Measurements from ENCODE around the gene NRSN2. TPM values are rescaled to one million over a fixed set of nuclear protein-coding genes. Genes with fewer than 3 reads are reported as not detected.
"Not testable (repeated sequence)": the region's sequence is repeated elsewhere in the genome, so short reads cannot be mapped to it uniquely, and the experiment has no call there.

NRSN2 gene
- polyA plus RNA-seq, 4 donors, result 49.3 to 53.5 (median 51.6) TPM

DNA sequence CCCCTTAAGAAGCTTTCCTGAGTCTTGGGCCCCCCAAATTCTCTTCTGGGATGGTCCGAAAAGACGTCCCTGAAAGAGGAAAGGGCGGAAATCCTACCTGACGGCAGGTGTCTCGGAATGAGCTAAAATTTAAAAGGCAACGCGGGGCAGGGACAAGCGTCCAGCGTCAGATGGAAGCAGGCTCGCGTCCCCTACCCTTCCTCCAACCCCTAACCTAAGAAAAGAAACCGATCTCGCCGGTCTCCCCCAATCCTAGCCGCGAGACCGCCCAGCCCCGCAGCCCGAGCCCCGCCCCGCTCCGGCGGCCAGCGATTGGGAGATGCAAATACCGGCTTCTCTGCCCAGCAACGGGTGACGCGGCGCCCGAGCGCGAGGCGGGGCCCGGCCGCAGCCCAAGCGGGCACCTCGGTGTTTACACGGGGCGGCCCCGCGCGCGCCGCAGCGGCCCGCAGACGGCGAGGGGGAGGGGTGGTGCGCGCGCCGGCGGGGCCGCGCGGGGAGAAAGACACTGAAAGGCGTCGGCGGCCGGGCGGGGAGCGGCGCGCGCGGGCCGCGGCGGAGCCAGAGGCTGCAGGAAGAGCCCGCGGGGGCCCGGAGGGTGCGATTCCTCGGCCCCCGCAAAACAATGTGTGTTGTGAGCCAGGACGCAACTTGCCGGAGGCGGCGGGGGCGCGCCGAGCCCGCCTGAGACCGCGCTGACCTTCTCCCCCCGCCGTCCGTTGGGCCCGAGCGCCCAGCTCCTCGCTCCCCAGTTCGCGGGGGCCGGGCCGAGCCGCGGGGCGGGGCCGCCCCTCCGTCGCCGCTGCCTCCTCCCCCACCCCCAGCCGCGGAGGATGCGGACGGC is 21.6 kb upstream of the NRSN2 start, which contains the start of gene SOX12:
TSS of gene SOX12 (plus strand) at position 508 of the 844 bp plus-strand sequence. CDS start 373 bp downstream, outside the sequence.
- peak; percentile 86 to 92 (median 88) for DNase-seq (ENCODE audit: low read depth in 4 of 4, low spot score in 3 of 4)

- peak in 1 of 4 donors; percentile 60 for DNase-seq (ENCODE audit: low read depth in 4 of 4, low spot score in 3 of 4)
Measured at GRCh38 chr20:325889-326644, 20.8 kb upstream of the NRSN2 start.

DNA sequence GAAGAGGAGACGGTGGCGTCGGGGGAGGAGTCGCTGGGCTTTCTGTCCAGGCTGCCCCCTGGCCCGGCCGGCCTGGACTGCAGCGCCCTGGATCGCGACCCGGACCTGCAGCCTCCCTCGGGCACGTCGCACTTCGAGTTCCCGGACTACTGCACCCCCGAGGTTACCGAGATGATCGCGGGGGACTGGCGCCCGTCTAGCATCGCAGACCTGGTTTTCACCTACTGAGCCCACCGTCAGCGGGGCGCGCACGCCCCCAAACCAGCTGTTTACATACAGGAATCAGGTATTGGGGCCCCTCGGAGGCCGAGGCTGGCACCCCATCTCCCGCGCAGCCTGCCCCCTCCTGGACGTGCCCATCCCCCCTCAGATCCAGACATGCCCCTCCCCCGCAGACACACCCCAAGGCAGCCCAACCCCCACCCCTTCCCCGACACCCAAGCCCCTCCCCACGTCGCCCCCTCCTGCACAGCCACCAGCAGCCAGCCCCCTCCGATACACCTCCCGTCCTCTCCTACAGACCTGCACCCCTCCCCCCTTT is 20.2 kb upstream of the NRSN2 start:
- DNase-seq (ENCODE audit: low read depth in 4 of 4, low spot score in 3 of 4), result peak in 1 of 4 donors; percentile 38

- peak; percentile 83 to 93 (median 90) for DNase-seq (ENCODE audit: low read depth in 4 of 4, low spot score in 3 of 4)
Measured at GRCh38 chr20:327186-328026, 19.5 kb upstream of the NRSN2 start.

DNA sequence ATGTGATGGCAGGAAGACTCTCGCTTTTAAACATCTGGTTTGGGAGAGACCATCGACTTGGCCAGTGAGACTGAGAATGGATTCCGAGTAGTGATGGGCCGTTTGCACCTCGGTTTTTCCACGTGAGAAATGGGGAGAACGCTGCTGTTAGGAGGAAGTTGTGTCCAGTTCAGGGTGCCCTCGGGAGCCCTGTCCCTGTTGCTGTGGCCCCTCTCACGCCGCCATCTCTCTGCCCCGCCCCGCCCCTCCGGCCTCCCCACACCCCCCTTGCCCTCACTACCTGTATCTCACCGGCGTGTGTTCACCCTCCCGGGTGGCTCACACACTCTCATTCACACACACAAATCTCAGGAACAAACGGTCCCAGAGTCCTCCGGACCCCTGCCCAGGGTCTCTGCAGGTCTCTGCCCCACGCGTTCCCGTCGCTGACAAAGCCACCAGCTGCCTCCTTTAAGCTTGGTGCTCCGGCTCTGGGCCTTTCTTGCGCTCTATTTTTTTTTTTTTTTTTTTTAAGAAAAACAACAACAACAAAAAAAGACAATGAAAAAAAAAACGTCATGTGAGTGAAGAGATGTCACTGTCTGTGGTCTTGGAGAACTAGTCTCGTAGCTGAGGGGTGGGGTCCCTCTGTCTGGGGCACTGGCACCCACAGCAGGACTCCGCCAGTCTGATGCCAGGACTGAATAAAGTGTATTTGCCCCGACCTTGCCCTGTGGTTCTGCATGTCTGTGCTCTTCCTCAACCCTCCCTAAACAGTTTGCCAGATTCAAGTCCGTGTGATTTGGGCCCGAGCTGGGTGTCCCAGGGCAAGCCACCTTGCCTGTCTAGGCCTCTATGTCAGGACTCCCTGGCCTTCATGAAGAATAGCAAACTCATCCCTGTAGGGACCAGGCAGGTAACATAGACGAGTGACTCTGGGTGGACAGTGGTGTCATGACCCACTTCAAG is 18.6 kb upstream of the NRSN2 start:
- DNase-seq (ENCODE audit: low read depth in 4 of 4, low spot score in 3 of 4), result no peak

DNA sequence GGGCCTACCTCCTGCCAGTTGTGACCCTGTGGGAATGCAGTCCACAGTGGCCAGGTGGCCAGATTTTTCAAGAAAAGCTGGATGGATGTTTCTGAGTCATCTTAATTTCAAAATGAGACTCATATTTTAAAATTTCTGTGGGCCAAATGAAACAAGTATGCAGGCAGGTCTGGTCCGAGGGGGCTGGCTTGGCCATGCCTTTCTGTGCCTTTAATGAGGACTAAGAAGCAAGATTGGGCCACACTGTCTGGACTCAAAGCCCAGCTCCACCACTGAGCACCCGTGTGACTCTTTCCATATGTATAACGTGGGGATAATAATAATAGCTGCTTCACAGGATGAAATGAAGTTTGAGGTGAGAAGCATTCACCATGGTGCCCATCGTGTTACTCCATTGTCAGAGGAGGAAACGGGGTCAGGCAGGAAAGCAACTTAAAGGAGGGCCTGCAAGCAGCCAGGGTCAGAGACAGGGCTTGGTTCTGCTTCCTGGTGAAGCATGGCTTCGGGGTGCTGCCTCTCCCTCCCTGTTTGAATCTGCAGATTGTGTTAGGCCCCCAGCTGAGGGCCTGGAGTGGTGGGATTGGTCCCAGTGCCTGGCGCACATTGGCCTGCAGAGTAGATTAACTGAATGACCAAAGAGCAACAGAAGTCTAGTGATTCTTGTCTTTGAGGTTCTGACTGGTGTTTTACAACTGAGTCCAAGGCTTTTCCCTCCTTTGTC is 17.8 kb upstream of the NRSN2 start:
- DNase-seq (ENCODE audit: low read depth in 4 of 4, low spot score in 3 of 4), result no peak

- DNase-seq (ENCODE audit: low read depth in 4 of 4, low spot score in 3 of 4), result no peak
Measured at GRCh38 chr20:329851-330232, 17.1 kb upstream of the NRSN2 start.

DNA sequence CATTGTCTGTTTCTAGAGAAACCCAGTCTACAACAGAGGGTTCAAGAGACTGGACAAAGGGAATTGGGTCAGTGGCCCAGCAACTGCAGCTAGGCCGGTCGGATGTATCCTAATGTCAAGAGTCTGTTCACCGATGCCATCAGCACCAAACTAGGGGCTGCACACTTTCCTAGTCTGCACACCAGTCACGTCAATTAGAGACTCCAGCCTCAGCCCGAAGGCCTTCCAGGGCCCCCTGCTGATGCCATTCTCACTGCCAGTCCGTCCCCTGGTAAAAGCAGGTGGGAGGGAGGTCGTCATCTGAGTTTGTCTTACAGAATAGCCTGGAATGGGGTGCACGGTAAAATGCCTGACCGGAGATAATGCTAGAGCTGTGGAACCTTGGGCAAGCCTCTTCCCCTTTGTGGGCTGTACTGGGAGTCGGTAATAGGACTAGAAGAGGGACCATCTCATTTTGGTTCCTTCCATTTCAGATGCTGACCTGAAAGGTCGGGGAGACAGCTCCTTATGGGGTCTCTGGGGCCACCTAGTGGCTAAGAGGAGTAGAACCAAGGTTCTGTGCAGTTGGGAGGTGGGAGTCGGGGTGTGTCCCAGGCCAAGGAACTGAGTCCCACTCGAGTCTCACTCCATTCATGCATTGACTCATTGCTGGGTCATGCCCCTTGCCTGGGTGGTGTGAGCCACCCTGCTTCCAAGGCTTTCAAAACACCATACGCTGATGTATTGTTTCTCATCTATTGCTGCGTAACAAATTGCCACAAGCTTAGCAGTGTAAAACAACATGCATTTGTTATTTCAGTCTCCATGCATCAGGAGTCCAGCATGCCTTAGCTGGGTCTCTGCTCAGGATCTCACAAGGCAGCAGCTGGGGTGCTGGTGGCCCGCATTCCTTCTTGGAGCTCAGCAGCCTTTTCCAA is 16.4 kb upstream of the NRSN2 start:
- DNase-seq (ENCODE audit: low read depth in 4 of 4, low spot score in 3 of 4), result peak in 1 of 4 donors; percentile 55

DNA sequence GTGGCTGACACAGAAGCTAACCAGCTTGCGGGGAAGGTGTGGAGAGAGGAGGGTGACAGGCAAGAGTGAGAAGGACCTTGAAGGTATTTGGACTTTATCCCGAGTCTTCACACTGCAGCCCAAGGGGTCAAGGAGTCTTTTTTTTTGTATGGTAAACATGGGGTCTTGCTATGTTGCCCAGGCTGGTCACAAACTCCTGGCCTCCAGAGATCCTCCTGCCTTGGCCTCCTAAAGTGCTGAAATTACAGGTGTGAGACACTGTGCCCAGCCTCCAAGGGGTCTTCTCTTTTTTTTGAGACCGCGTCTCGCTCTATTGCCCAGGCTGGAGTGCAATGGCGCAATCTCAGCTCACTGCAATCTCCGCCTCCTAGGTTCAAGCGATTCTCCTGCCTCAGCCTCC is 12.3 kb upstream of the NRSN2 start:
- no peak for DNase-seq (ENCODE audit: low read depth in 4 of 4, low spot score in 3 of 4)

- DNase-seq (ENCODE audit: low read depth in 4 of 4, low spot score in 3 of 4), result not testable (repeated sequence)
Measured at GRCh38 chr20:336040-336439, 10.9 kb upstream of the NRSN2 start.

DNA sequence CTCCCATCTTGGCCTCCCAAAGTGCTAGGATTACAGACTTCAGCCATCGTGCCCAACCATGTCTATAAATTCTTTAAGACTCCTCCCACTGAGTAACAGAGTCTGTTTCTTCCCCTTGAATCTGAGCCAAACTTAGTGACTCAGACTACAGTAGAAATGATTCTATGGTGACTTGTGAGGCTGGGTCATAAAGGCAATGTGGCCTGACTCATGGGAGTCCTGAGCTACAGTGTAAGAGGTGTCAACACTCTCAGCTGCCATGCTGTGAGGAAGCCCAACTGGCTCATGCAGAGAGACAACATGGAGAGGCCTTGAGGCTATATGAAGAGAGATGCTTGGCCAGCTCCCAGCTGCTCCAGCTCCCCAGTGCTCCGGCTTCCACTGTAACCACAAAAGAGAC is 5.2 kb upstream of the NRSN2 start:
- DNase-seq (ENCODE audit: low read depth in 4 of 4, low spot score in 3 of 4), result no peak

DNA sequence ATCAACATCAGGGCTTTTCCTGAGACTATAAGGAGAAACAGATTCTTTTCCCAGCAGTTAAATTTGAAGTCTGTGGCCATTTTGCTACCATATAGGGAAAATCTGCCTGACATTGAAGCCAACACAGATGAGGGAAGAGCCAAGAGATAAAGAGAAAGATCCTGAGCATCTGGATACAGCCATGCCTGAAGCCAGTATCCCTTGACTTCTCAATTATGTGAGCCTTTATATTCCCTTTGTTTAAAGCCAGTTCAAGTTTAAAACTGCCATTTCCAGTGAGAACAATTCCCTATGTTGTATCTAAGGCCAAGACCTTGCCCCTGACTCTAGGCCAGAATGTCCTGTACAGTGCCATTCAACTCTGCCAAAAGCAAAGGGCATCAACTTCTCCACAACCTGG is 3.8 kb upstream of the NRSN2 start:
- no peak for DNase-seq (ENCODE audit: low read depth in 4 of 4, low spot score in 3 of 4)

DNA sequence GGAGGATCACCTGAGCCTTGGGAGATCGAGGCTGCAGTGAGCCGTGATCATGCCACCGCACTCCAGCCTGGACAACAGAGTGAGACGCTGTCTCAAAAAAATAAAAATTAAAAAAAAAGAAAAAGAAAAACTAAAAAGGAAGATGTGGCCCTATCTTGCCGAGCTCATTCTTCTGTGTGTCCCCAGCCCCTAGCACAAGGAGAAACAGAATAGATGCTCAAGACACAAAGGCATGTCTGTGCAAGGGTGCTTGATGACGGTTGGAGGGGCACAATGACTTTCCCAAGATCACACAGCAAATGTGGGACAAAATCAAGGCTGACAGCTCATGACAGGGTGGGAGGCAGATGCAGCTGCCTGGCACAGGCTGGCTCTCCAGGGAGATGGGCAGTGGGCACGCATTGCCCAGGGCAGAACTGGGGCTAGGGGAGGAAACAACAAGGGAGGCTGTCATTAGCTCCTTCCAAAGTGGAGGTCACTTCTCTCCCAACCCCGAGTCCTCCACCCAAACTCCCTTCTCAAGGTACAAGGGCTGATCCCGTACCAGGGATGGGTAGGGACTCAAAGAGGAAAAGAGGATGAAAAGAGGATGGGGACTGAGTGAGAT is 775 bp upstream of the NRSN2 start:
- DNase-seq (ENCODE audit: low read depth in 4 of 4, low spot score in 3 of 4), result no peak

- DNase-seq (ENCODE audit: low read depth in 4 of 4, low spot score in 3 of 4), result no peak
Measured at GRCh38 chr20:347317-347639, 367 bp downstream of the NRSN2 start.

GRCh38 chr20:347640-348484 is 951 bp downstream of the NRSN2 start:
- DNase-seq (ENCODE audit: low read depth in 4 of 4, low spot score in 3 of 4), result peak in 3 of 4 donors; percentile 89 to 93 (median 92)
